ENCODE results near the gene UGT1A1.

Gene UGT1A1

GRCh38 chr2:233818639-233819621, 58.9 kb downstream of the UGT1A1 start:
- no peak for DNase-seq

- DNase-seq: no peak
These were observed 60.1 kb downstream of the UGT1A1 start for GRCh38 chr2:233819884-233820773.

- no peak for DNase-seq
These were observed 60.7 kb downstream of the UGT1A1 start for GRCh38 chr2:233820774-233821105.

- no peak for DNase-seq
These were observed 61.1 kb downstream of the UGT1A1 start for GRCh38 chr2:233821196-233821595.

GRCh38 chr2:233821709-233822100, 61.6 kb downstream of the UGT1A1 start:
- DNase-seq: no peak

GRCh38 chr2:233822101-233822771, 62.2 kb downstream of the UGT1A1 start:
- DNase-seq: no peak

Data from NCI-H187 treated with DMSO at 0.1 percent for 48 hours (cell line).